HTERT RPE-1 (cell line): ENCODE measurements around the gene NAV2.

Source experiments
- in situ Hi-C: fragments of 300-500 bp; cut with MboI; formaldehyde crosslinking; loops from 4 replicates; pipeline ENCODE4 v1.14.3; 2020; ENCODE audit warnings: low sequenced_read_pairs

Gene NAV2

DNA sequence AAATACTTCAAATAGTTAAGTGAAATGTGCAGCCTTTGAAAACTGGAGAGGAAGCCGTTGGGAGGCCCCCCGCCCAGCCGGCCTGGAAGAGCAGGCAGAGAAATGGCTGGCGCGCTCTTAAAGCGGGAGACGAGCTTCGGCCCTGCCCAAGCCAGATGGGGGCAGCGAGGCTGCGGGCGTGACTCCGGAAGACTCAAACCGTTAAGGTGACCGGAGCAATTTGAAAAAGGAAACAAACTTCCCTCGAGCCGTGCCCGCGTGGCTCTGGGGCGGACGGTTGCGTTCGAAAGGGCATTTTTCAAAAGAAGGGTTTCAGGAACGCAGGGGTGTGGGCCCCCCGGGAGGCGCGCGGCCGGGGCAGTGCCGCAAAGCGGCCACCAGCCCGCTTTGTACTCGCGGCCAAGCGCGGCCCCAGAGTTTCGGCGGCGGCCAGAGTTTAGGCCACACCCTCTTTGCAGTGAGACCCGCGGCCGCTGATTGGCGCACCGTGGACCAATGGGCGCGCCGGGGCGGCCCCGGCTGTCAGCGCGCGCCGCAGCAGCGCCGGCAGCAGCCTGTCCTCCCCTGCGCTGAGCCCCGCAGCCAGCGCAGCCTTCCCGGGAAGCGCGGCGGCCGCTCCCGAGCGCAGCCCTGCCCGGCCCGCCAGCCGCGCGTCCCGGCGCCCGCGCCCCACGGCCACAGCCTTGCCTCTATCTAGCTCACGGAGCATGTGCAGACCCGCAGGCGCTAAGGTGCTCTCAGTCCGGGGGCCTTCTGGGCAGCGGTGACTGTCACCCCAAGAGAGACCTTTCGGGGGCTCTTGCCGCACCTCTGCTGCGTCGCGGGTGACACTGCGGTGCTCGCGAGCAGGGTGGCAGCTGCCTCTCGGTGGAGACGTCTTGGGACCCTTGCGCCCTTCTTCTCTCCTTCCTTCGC is at the start of gene NAV2:
TSS of gene NAV2 (plus strand) at position 557 of the 915 bp plus-strand sequence. CDS start 859 bp downstream, outside the sequence.
- in situ Hi-C loops: no loop called here

DNA sequence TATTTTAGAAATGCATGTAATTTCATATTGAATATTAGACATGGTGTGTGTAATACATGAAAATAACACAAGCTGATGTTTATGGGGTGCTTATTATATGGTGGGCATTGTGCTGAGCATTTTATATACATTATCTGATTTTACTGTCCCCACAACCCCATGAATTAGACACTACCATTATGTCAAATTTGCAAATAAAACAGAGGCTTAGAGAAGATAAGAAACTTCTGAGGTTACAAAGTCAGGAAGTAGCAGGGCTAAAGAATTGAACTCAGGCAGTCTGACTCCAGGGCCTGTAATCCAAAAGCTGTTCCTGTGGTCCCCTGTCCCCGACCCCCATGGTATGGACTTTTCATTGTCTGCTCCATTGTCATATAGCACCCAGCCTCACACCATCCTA is 49.4 kb upstream of the NAV2 start:
- in situ Hi-C loops: no loop called here

DNA sequence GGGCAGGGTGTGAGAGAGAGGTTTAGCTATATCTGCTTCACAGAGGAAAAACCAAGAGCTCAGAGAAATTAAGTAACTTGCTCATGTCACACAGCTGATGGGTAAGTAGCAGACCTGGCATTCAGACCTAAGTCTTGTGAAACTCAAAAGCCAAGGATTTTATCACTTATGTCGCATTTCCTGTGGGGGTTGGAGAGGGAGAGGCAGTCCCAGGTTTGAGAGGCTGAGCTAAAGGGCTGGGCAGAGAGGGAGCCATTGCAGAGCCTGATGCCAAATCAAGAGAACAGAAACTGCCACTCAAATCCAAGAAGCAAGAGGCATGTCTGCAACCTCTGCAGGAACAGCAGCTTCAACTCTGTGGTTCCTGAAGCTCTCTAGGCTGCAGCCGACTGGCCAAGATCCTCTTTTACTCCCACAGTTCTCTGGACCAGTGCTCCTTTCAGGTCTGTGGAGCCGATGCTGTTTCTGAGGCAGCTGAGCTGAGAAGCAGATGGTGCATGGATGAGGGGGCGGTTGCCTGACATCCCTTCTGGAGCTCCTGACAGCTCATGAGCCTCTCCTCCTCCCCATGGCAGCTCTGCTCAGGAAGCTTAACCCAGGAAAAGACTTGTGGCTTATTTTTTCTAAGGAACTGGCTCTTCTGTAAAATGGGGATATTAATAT is 47.6 kb upstream of the NAV2 start:
- in situ Hi-C loops: no loop called here

DNA sequence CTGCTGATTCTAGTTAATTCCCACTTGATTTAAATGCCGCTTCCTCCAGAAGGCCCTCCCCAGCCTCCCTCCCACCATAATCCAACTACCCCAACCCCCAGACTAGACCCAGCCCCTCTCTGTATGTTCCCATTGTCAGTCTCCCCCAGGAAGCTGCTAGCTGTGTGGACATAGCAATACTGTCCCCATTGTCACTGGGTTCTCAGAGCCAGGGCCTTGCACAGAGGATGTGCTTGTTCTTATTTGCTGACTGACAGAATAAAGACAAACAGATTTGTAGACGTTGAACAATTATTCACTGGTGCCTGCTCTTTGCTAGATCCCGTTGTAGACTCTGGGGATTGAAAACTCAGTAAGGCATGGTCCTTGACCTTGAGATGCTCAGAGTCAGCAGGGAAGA is 45.7 kb upstream of the NAV2 start:
- in situ Hi-C loops: no loop called here

- in situ Hi-C loops: no loop called here
Observed at GRCh38 chr11:19669511-19669910, 43.1 kb upstream of the NAV2 start.

- in situ Hi-C loops: no loop called here
Observed at GRCh38 chr11:19670030-19670791, 42.4 kb upstream of the NAV2 start.

DNA sequence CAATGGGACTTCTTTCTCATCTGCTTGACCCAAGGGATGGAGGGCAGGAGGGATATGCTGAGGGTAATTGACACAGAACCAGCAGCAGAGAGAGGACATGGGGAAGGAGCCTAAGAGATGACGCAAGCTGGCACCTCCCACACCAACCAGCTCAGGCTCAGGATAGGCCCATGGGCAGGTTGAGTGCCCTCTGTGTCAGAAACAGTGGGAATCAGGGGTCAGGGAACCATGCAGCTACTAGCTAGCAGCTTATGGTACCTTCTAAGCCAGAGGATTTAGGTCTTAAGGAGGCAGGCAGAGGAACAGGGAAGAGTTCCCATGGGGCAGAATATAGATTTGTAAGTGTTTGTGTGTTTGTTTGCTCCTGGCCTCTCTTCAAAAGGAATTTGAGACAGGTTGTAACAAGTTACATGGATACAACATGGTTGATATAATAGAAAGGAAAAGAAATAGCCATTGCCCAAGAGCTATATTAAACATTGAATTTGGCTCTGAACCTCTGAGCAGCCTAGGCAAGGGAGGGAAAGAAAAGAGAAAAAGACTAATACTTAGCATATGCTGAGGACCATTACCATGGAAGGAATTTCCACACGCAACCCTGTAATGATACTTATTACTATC is 39.9 kb upstream of the NAV2 start:
- in situ Hi-C loops: no loop called here

DNA sequence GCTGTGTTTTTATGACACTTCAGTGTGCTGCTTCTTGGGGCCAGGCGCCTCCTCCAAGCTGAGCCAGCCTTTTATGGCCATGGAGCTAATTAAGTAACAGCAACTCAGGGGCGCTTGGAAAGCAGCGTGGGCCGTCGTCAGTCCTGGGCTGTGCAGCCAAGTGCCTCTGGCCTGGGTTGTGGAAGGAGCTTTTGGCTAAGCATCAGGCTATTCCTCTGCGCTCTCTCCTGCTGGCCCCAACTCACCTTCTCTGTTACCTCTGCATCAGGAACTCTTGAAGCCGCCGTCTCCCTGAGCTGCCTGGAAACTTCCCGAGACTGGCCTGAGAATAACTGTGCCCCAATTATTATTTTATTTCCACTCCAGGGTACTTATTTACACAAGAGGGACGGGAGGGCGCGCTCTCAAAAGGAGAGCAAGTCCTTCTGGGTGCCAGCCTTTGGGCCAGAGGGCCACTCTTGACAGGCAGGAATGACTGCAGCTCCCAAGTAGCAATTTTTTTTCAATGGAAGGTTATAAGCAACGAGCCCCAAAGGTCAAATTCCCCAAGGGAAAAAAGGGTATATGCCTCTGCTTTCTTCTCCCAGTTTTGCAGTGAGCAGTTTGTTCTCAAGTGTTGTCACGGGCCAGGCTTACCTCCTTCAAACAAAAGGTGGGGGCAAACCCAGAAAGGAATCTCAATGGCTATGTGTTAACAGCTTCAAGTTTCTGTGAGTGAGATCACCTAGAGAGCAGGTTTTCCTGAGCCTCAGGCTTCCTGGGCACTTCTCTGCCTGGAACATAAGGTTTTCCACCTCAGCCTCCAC is 38.5 kb upstream of the NAV2 start:
- in situ Hi-C loops: no loop called here

DNA sequence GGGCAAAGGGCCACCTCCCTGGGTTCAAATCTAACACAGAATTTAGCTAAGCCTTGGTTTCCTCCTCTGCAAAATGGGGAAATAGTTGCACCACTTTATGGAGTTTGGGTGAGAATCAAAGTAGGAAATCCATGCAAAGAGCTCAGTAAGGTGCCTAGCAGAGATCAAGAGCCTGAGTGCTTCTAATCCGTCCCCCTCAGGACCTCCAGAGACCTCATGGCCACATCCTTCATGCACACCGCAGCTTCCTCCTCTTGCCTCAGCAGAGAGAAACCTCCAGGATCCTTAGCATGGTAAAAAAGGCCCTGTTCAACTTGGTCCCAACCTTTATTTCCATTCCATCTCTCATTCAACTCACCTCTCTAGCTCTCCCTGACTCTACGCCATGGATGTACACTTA is 37.8 kb upstream of the NAV2 start:
- in situ Hi-C loops: no loop called here

- in situ Hi-C loops: no loop called here
Observed at GRCh38 chr11:19675397-19675796, 37.2 kb upstream of the NAV2 start.

DNA sequence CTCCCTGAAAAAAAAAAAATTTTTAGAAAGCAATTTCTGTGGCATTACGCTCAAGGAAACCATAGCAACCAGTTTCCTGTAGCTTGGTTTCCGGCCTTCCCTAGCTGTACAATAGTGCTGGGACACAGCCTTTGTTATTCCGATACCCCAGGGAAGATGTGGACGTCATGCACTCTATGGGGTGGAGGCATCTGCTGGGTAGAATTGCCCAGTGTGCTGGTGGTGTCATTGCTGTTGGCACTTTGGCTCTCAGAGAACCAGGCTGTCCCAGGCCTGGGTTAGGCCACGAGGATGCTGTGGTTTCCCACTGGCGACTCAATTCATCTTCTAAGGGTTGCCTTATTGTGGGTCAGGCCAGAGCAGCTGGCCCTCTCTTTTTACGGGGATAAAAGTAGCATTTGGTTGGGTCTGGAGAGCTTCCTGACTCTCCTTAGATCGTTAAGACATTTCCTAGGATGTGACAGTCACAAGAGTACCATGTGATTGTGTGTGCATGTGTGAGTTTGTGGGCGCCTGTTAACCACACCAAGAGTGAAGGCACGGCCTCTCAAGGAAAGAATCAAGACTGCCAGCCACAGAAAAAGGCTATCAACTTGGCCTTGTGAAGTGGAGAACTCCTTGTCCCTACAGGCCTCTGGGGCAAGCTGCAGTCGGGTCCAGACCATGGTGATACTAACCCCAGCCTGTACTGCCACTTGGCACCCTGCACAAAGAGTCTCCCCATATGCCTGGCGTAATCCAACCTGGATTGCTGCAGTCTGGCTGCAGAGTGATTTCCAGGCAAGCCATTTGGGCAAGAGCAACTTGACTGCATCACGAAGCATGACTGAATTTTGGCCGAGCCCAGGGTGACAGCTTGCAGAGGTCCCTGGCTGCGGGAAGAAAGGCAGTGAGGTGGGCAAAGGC is 35.9 kb upstream of the NAV2 start:
- in situ Hi-C loops: no loop called here

DNA sequence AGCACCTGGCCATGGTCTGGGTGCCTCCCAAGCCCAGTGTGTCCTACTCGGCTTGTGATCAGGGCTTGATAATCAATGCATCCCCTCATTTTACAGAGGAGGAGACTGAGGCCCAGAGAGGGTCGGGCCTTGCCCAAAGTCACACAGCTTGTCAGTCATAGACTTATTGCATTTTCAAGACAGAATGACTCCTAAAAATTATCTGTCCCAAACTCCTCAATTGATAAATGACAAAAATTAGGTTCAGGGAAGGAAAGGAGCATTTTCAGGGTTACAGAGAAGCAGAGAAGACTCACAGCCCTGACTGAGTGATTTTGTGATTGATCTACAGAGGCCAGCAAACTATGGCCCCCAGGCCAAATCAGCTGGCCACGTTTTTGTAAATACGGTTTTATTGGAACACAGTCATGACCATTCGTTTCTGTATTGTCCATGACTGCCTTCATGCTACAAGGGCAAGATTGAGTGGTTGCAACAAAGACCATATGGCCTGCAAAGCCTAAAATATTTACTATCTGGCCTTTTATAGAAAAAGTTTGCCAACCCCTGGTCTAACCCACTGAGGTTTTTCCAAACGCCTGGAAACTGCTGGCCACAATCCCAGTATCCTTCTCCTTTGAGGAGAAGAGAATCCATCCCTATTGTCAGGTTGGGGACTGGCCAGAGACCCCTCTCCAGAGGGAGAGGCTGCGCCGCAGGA is 35.1 kb upstream of the NAV2 start:
- in situ Hi-C loops: no loop called here

- in situ Hi-C loops: no loop called here
Observed at GRCh38 chr11:19679952-19680828, 32.4 kb upstream of the NAV2 start.

- in situ Hi-C loops: no loop called here
Observed at GRCh38 chr11:19680829-19681368, 31.7 kb upstream of the NAV2 start.

- in situ Hi-C loops: no loop called here
Observed at GRCh38 chr11:19683141-19683805, 29.4 kb upstream of the NAV2 start.

DNA sequence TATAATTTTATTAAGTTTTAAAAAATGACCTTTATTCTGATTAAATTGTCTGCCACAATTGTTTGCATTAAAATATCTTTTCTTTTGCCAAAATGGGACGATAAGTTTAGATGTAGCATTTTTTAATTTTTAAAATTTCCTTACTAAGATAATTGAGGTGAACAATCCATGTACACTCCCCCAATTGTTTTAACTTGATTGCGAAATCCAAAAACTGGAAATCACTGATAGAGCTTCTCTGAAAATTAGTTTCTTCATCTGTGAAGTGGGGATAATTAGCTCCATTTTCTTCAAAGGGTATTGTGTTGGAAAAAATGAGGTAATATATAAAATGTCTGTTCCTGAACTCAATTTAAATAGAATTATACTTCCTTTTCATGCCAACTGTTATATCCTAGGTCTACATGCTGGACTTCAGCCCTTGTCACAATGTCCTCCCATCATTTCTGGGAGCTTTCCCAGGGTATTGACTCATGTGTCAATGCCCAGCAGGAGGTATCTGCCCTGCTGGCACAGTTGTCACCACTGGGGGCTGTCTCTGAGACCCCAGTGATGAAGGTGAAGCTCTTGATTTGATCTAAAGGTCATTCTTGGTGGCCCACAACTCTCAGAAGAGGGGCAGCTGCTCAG is 28.7 kb upstream of the NAV2 start:
- in situ Hi-C loops: no loop called here
